HG02678 (cell line): ENCODE results near the gene OR7A5.
"Not testable (repeated sequence)": the region's sequence is repeated elsewhere in the genome, so short reads cannot be mapped to it uniquely, and the experiment has no call there.

Source experiments
- ATAC-seq: cut with Tn5 transposase; IDR thresholded peaks from one replicate; pipeline ENCODE4 v1.9.1; 2021; ENCODE audit warnings: mild to moderate bottlenecking, moderate library complexity; ENCODE audit not compliant: unreplicated experiment

Gene OR7A5

GRCh38 chr19:14835011-14835410 is at the start of gene OR7A5, which contains the start of gene OR7C1:
OR7A5 (minus strand) TSS chr19:14835185; CDS start chr19:14828241, 6,944 bp downstream.
OR7C1 (minus strand) TSS chr19:14835185; CDS start chr19:14800136, 35,049 bp downstream.
- no peak for ATAC-seq

- ATAC-seq, result no peak
Observed at GRCh38 chr19:14871619-14872230, 36.7 kb upstream of the OR7A5 start.

GRCh38 chr19:14868497-14868896 is 33.5 kb upstream of the OR7A5 start:
- no peak for ATAC-seq

GRCh38 chr19:14848822-14849221 is 13.8 kb upstream of the OR7A5 start, which contains the start of gene OR7A10:
OR7A10 (minus strand) TSS chr19:14848922; CDS start chr19:14841877, 7,045 bp downstream.
- no peak for ATAC-seq

GRCh38 chr19:14843578-14843977 is 8.6 kb upstream of the OR7A5 start:
- no peak for ATAC-seq

GRCh38 chr19:14843169-14843568 is 8.2 kb upstream of the OR7A5 start:
- no peak for ATAC-seq

GRCh38 chr19:14840206-14840605 is 5.2 kb upstream of the OR7A5 start:
- ATAC-seq, result no peak

- ATAC-seq, result no peak
Observed at GRCh38 chr19:14837391-14837790, 2.4 kb upstream of the OR7A5 start.

- ATAC-seq, result no peak
Observed at GRCh38 chr19:14830702-14831101, 4.3 kb downstream of the OR7A5 start.

GRCh38 chr19:14826006-14826405 is 9.0 kb downstream of the OR7A5 start:
- no peak for ATAC-seq

- ATAC-seq, result no peak
Observed at GRCh38 chr19:14821937-14822336, 13.0 kb downstream of the OR7A5 start.

GRCh38 chr19:14818588-14818987 is 16.4 kb downstream of the OR7A5 start:
- no peak for ATAC-seq

GRCh38 chr19:14817052-14817451 is 17.9 kb downstream of the OR7A5 start:
- no peak for ATAC-seq

- no peak for ATAC-seq
Observed at GRCh38 chr19:14814982-14815652, 19.9 kb downstream of the OR7A5 start.

GRCh38 chr19:14809272-14810057 is 25.5 kb downstream of the OR7A5 start:
- no peak for ATAC-seq

- no peak for ATAC-seq
Observed at GRCh38 chr19:14804765-14805164, 30.2 kb downstream of the OR7A5 start.

GRCh38 chr19:14798760-14799159 is 36.2 kb downstream of the OR7A5 start:
- no peak for ATAC-seq

- no peak for ATAC-seq
Observed at GRCh38 chr19:14796021-14796420, 39.0 kb downstream of the OR7A5 start.

GRCh38 chr19:14795078-14795721 is 39.8 kb downstream of the OR7A5 start:
- ATAC-seq, result no peak

GRCh38 chr19:14792250-14792649 is 42.7 kb downstream of the OR7A5 start:
- ATAC-seq, result not testable (repeated sequence)

- no peak for ATAC-seq
Observed at GRCh38 chr19:14786421-14786851, 48.5 kb downstream of the OR7A5 start.
